Suprapubic skin (tissue), 4 donors: ENCODE data around the gene GKN2.

Experiments used
- CTCF ChIP-seq, 2 donors: fragments of 200-600 bp in 1 of 2; fragments of 450-650 bp in 1 of 2; sonication (generic) in 1 of 2; IDR thresholded peaks; one replicate each; pipeline ENCODE4 v1.5.1; 2016 to 2019; ENCODE audit warnings: antibody characterized with exemption in 2 of 2, mild to moderate bottlenecking in 1 of 2, moderate library complexity in 1 of 2
- EP300 ChIP-seq: sonication (generic); formaldehyde crosslinking; IDR thresholded peaks from one replicate; pipeline ENCODE4 v1.6.1; 2017; ENCODE audit warnings: antibody characterized with exemption
- POLR2A ChIP-seq, 2 donors: fragments of 450-650 bp; IDR thresholded peaks; one replicate each; pipeline ENCODE4 v1.6.1; 2017; ENCODE audit warnings: antibody characterized with exemption in 2 of 2, mild to moderate bottlenecking in 2 of 2, moderate library complexity in 2 of 2
- POLR2AphosphoS5 ChIP-seq, 3 donors: sonication (generic); formaldehyde crosslinking; IDR thresholded peaks; one replicate each; pipeline ENCODE4 v1.6.1; 2017; ENCODE audit warnings: antibody characterized with exemption in 3 of 3

- no peak for TF ChIP-seq POLR2AphosphoS5 (IDR thresholded peaks at IDR 0.05)
- no peak for TF ChIP-seq EP300
- no peak for TF ChIP-seq CTCF (IDR thresholded peaks at IDR 0.05)
- no peak for TF ChIP-seq POLR2A (IDR thresholded peaks at IDR 0.05)
Measured at GRCh38 chr2:68908392-68908970, 44.2 kb downstream of the GKN2 start.
